ENCODE measurements around the gene CERKL. TPM values are rescaled to one million over a fixed set of nuclear protein-coding genes. Genes with fewer than 3 reads are reported as not detected.

Gene CERKL
- polyA plus RNA-seq, 2 donors: 0.01 TPM; not detected in 1

DNA sequence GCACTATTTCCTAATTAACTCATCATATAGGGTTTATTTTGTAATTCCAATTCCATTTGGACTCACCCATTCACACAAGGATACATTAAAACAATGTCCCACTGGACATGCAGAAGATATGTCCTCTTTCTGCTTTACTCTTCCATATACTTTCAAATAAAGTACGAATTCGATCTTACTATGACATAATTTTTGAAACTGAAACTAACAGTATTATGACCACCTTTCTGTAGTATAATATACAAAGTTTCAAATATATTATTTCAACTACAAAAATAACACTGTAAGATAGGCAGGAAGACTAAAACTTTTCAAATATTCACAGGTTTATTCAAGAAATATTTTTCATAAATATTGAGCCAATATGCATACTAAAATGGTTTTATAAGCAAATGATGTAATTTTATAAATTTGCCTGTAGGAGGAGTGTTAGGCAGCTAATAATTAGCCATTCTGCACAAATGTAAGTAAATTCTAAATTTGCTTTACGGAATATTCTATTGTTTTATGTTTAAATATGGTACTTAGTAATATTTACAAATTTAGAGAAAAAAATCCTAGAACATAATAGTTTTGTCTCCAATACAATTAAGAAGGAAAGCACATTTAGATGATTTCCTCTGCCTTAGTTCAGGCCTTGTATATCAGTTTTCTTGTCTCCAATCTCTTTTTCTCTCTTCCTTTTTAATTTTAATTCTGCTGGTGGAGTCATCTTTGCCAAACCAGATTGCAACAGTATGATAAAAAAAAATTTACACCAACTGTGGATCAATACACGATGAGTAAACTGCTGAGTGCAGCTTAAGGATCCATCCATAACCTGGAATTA, 85.9 kb downstream of the CERKL start:
- Histone ChIP-seq H3K36me3 (ENCODE audit: control insufficient read depth in 2 of 2, insufficient read depth in 2 of 2, low read length in 1 of 2) (no peaks in the 10 kb centered on the region), H3K27ac (ENCODE audit: low read depth in 2 of 2, low read length in 1 of 2) (no peak overlapping the region), H3K4me3 (ENCODE audit: low read depth in 1 of 2, low read length in 2 of 2) (no peak overlapping the region), H3K9me3 (ENCODE audit: control insufficient read depth in 2 of 2, insufficient read depth in 1 of 2, low read depth in 1 of 2, low read length in 1 of 2) (no peaks in the 10 kb centered on the region), H3K4me1 (ENCODE audit: control insufficient read depth in 2 of 2, insufficient read depth in 2 of 2, low read length in 1 of 2) (no peaks in the 10 kb centered on the region), H3K27me3 (ENCODE audit: control insufficient read depth in 1 of 2, insufficient read depth in 2 of 2, low read length in 2 of 2) (no peaks in the 10 kb centered on the region)
- WGBS, 2 donors: 77% methylated on average over 4 of the region's 4 CpGs

DNA sequence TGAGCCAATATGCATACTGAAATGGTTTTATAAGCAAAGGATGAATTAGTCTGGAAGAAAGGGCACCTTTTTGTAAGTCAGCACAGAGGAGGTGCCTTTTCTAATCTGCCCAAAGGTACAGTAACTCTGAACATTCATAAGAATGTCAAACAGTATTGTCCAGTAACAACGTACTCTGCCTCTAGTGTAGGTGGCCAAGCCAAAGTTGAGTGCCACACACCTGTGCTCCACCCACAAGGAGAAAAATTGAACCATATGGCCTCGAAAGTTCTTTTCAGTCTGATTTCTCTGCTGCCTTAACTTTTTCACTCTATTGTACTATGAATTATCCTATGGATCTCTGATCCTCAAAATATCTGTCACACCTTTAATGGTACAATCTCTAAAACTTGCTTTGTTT, 86.8 kb downstream of the CERKL start:
- Histone ChIP-seq H3K27me3 (ENCODE audit: control insufficient read depth in 1 of 2, insufficient read depth in 2 of 2, low read length in 2 of 2) (no peaks in the 10 kb centered on the region), H3K9me3 (ENCODE audit: control insufficient read depth in 2 of 2, insufficient read depth in 1 of 2, low read depth in 1 of 2, low read length in 1 of 2) (no peaks in the 10 kb centered on the region), H3K4me1 (ENCODE audit: control insufficient read depth in 2 of 2, insufficient read depth in 2 of 2, low read length in 1 of 2) (no peaks in the 10 kb centered on the region), H3K4me3 (ENCODE audit: low read depth in 1 of 2, low read length in 2 of 2) (no peak overlapping the region), H3K36me3 (ENCODE audit: control insufficient read depth in 2 of 2, insufficient read depth in 2 of 2, low read length in 1 of 2) (no peaks in the 10 kb centered on the region), H3K27ac (ENCODE audit: low read depth in 2 of 2, low read length in 1 of 2) (no peak overlapping the region)
- 76 to 82% methylated on average over 2 of the region's 2 CpGs for WGBS, 2 donors

GRCh38 chr2:181566334-181567032, 90.4 kb downstream of the CERKL start:
- Histone ChIP-seq H3K4me3 (ENCODE audit: low read depth in 1 of 2, low read length in 2 of 2) (no peak overlapping the region), H3K27ac (ENCODE audit: low read depth in 2 of 2, low read length in 1 of 2) (no peak overlapping the region), H3K27me3 (ENCODE audit: control insufficient read depth in 1 of 2, insufficient read depth in 2 of 2, low read length in 2 of 2) (no peaks in the 10 kb centered on the region), H3K36me3 (ENCODE audit: control insufficient read depth in 2 of 2, insufficient read depth in 2 of 2, low read length in 1 of 2) (no peaks in the 10 kb centered on the region), H3K9me3 (ENCODE audit: control insufficient read depth in 2 of 2, insufficient read depth in 1 of 2, low read depth in 1 of 2, low read length in 1 of 2) (no peaks in the 10 kb centered on the region), H3K4me1 (ENCODE audit: control insufficient read depth in 2 of 2, insufficient read depth in 2 of 2, low read length in 1 of 2) (no peaks in the 10 kb centered on the region)
- 81 to 83% methylated on average over 6 of the region's 6 CpGs for WGBS, 2 donors

GRCh38 chr2:181563101-181563692, 93.7 kb downstream of the CERKL start:
- Histone ChIP-seq H3K27ac (ENCODE audit: low read depth in 2 of 2, low read length in 1 of 2) (no peak overlapping the region), H3K9me3 (ENCODE audit: control insufficient read depth in 2 of 2, insufficient read depth in 1 of 2, low read depth in 1 of 2, low read length in 1 of 2) (no peaks in the 10 kb centered on the region), H3K36me3 (ENCODE audit: control insufficient read depth in 2 of 2, insufficient read depth in 2 of 2, low read length in 1 of 2) (no peaks in the 10 kb centered on the region), H3K27me3 (ENCODE audit: control insufficient read depth in 1 of 2, insufficient read depth in 2 of 2, low read length in 2 of 2) (no peaks in the 10 kb centered on the region), H3K4me3 (ENCODE audit: low read depth in 1 of 2, low read length in 2 of 2) (no peak overlapping the region), H3K4me1 (ENCODE audit: control insufficient read depth in 2 of 2, insufficient read depth in 2 of 2, low read length in 1 of 2) (no peaks in the 10 kb centered on the region)
- WGBS, 2 donors: 67 to 69% methylated on average over 1 of the region's 1 CpG

GRCh38 chr2:181558371-181558770, 98.5 kb downstream of the CERKL start:
- 71% methylated on average over 2 of the region's 2 CpGs for WGBS, 2 donors
- no peaks in the 10 kb centered on the region for H3K4me1 ChIP-seq (ENCODE audit: control insufficient read depth in 2 of 2, insufficient read depth in 2 of 2, low read length in 1 of 2)
- no peaks in the 10 kb centered on the region for H3K9me3 ChIP-seq (ENCODE audit: control insufficient read depth in 2 of 2, insufficient read depth in 1 of 2, low read depth in 1 of 2, low read length in 1 of 2)
- H3K27me3 ChIP-seq (ENCODE audit: control insufficient read depth in 1 of 2, insufficient read depth in 2 of 2, low read length in 2 of 2): no peaks in the 10 kb centered on the region
- H3K27ac ChIP-seq (ENCODE audit: low read depth in 2 of 2, low read length in 1 of 2): no peak overlapping the region
- no peak overlapping the region for H3K4me3 ChIP-seq (ENCODE audit: low read depth in 1 of 2, low read length in 2 of 2)
- H3K36me3 ChIP-seq (ENCODE audit: control insufficient read depth in 2 of 2, insufficient read depth in 2 of 2, low read length in 1 of 2): no peaks in the 10 kb centered on the region

DNA sequence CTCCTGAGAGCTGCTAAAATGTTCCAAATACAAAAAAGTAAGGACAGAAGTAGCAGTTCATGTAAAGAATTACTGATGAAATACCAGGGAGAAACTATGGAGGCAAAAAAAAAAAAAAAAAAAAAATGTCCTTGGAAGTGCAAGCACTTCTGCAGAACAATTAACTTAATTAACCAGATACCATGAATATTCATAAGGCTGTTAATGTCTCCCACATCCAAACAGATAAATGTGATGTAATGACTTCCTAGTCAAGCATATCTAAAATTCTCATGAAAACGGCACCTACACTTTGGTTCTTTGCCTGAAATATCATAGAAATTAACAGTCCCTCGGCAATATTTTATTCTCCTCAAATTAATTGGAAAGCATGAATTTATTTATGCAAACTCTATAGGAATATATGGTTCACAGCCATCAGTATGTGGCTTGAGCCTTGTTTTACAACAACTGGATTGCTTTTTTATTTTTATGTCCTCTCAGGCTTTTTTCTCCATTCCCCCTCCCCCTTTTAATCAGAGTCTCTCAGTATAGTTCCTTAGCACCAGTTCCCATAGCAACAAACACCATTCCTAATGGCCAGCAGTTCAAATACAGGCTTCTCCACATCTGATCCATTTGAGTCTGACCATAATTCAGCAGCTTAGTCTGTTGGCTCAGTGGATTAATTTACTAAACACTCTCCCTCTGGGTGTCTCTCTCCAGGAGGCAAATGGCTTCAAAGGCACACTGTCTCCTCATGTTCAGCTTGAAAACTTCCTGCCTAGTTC, 102.7 kb downstream of the CERKL start:
- no peaks in the 10 kb centered on the region for H3K4me1 ChIP-seq (ENCODE audit: control insufficient read depth in 2 of 2, insufficient read depth in 2 of 2, low read length in 1 of 2)
- 82% methylated on average over 2 of the region's 2 CpGs for WGBS, 2 donors

GRCh38 chr2:181553244-181553643, 103.7 kb downstream of the CERKL start:
- 91 to 93% methylated on average over 2 of the region's 2 CpGs for WGBS, 2 donors
- H3K36me3 ChIP-seq (ENCODE audit: control insufficient read depth in 2 of 2, insufficient read depth in 2 of 2, low read length in 1 of 2): no peaks in the 10 kb centered on the region
- H3K4me1 ChIP-seq (ENCODE audit: control insufficient read depth in 2 of 2, insufficient read depth in 2 of 2, low read length in 1 of 2): no peaks in the 10 kb centered on the region
- no peak overlapping the region for H3K4me3 ChIP-seq (ENCODE audit: low read depth in 1 of 2, low read length in 2 of 2)
- no peaks in the 10 kb centered on the region for H3K27me3 ChIP-seq (ENCODE audit: control insufficient read depth in 1 of 2, insufficient read depth in 2 of 2, low read length in 2 of 2)
- H3K9me3 ChIP-seq (ENCODE audit: control insufficient read depth in 2 of 2, insufficient read depth in 1 of 2, low read depth in 1 of 2, low read length in 1 of 2): no peaks in the 10 kb centered on the region
- no peak overlapping the region for H3K27ac ChIP-seq (ENCODE audit: low read depth in 2 of 2, low read length in 1 of 2)

More for the DNA sequence above, 102.7 kb downstream of the CERKL start:
- no peaks in the 10 kb centered on the region for H3K36me3 ChIP-seq (ENCODE audit: control insufficient read depth in 2 of 2, insufficient read depth in 2 of 2, low read length in 1 of 2)
- no peaks in the 10 kb centered on the region for H3K9me3 ChIP-seq (ENCODE audit: control insufficient read depth in 2 of 2, insufficient read depth in 1 of 2, low read depth in 1 of 2, low read length in 1 of 2)
- no peak overlapping the region for H3K4me3 ChIP-seq (ENCODE audit: low read depth in 1 of 2, low read length in 2 of 2)
- no peaks in the 10 kb centered on the region for H3K27me3 ChIP-seq (ENCODE audit: control insufficient read depth in 1 of 2, insufficient read depth in 2 of 2, low read length in 2 of 2)
- no peak overlapping the region for H3K27ac ChIP-seq (ENCODE audit: low read depth in 2 of 2, low read length in 1 of 2)

DNA sequence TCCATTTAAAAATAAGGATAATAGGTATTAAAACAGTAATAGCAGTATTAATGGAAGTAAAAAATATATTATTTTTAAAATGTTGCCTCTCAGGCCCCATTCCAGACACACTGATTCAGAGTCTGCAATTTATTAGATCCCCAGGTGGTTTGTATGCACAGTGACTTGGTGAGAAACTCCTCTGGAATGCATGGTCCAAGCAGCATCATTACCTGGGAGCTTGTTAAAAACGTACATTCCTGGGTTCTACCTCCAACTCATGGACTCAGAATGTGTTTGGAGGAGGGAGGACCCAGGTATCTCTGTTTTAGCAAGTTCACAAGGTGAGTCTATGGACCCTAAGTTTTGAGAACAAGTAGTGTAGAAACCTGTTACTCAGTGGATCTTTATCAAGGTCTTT, 104.1 kb downstream of the CERKL start:
- no peak overlapping the region for H3K27ac ChIP-seq (ENCODE audit: low read depth in 2 of 2, low read length in 1 of 2)
- no peak overlapping the region for H3K4me3 ChIP-seq (ENCODE audit: low read depth in 1 of 2, low read length in 2 of 2)
- H3K9me3 ChIP-seq (ENCODE audit: control insufficient read depth in 2 of 2, insufficient read depth in 1 of 2, low read depth in 1 of 2, low read length in 1 of 2): no peaks in the 10 kb centered on the region
- WGBS, 2 donors: 34 to 46% methylated on average over 1 of the region's 1 CpG
- H3K4me1 ChIP-seq (ENCODE audit: control insufficient read depth in 2 of 2, insufficient read depth in 2 of 2, low read length in 1 of 2): no peaks in the 10 kb centered on the region
- H3K27me3 ChIP-seq (ENCODE audit: control insufficient read depth in 1 of 2, insufficient read depth in 2 of 2, low read length in 2 of 2): no peaks in the 10 kb centered on the region
- no peaks in the 10 kb centered on the region for H3K36me3 ChIP-seq (ENCODE audit: control insufficient read depth in 2 of 2, insufficient read depth in 2 of 2, low read length in 1 of 2)

GRCh38 chr2:181546086-181546485, 110.8 kb downstream of the CERKL start:
- Histone ChIP-seq H3K27me3 (ENCODE audit: control insufficient read depth in 1 of 2, insufficient read depth in 2 of 2, low read length in 2 of 2) (no peaks in the 10 kb centered on the region), H3K27ac (ENCODE audit: low read depth in 2 of 2, low read length in 1 of 2) (no peak overlapping the region), H3K9me3 (ENCODE audit: control insufficient read depth in 2 of 2, insufficient read depth in 1 of 2, low read depth in 1 of 2, low read length in 1 of 2) (no peaks in the 10 kb centered on the region), H3K36me3 (ENCODE audit: control insufficient read depth in 2 of 2, insufficient read depth in 2 of 2, low read length in 1 of 2) (no peaks in the 10 kb centered on the region), H3K4me3 (ENCODE audit: low read depth in 1 of 2, low read length in 2 of 2) (no peak overlapping the region), H3K4me1 (ENCODE audit: control insufficient read depth in 2 of 2, insufficient read depth in 2 of 2, low read length in 1 of 2) (no peaks in the 10 kb centered on the region)
- 37 to 40% methylated on average over 3 of the region's 3 CpGs for WGBS, 2 donors
